Measurements from ENCODE around the gene CYFIP1. TPM values are rescaled to one million over a fixed set of nuclear protein-coding genes. Genes with fewer than 3 reads are reported as not detected.

Gene CYFIP1
- total RNA-seq, 4 donors from 2014 or later: 88.0 to 92.5 (median 90.1) TPM

GRCh38 chr15:22890296-22890695 is 89.9 kb downstream of the CYFIP1 start:
- Histone ChIP-seq H3K27ac (no peak overlapping the region), H3K36me3 (peaks cover 4 to 85% (median 32%) of the 10 kb centered on the region in 3 donors), H3K4me3 (no peak overlapping the region), H3K4me1 (peaks cover 0 to 11% (median 0%) of the 10 kb centered on the region in 3 donors), H3K27me3 (no peaks in the 10 kb centered on the region), H3K9me3 (no peaks in the 10 kb centered on the region)
- WGBS, 2 donors: 90 to 94% methylated on average over 6 to 7 of the region's 11 CpGs
- no peak for TF ChIP-seq POLR2A (IDR thresholded peaks at IDR 0.05)
- intact Hi-C loops (cut with DNase I): no loop called here
- DNase-seq: no peak

GRCh38 chr15:22889146-22889818 is 90.9 kb downstream of the CYFIP1 start:
- TF ChIP-seq POLR2A (IDR thresholded peaks at IDR 0.05): no peak
- TF ChIP-seq CTCF (IDR thresholded peaks at IDR 0.05): no peak
- intact Hi-C loops (cut with DNase I): no loop called here
- WGBS, 2 donors: 93 to 95% methylated on average over 13 to 14 of the region's 14 CpGs
- no peaks in the 10 kb centered on the region for H3K9me3 ChIP-seq
- no peak overlapping the region for H3K27ac ChIP-seq
- H3K27me3 ChIP-seq: no peaks in the 10 kb centered on the region
- peaks cover 0 to under 1% (median 0%) of the 10 kb centered on the region in 3 donors for H3K4me1 ChIP-seq
- no peak for DNase-seq
- peaks cover 4 to 94% (median 32%) of the 10 kb centered on the region in 3 donors for H3K36me3 ChIP-seq
- no peak overlapping the region for H3K4me3 ChIP-seq

- DNase-seq: no peak
- WGBS, 2 donors: 77 to 85% methylated on average over 7 of the region's 9 CpGs
These were observed 91.9 kb downstream of the CYFIP1 start for GRCh38 chr15:22888120-22888859.

GRCh38 chr15:22887157-22887951 is 92.8 kb downstream of the CYFIP1 start:
- WGBS, 2 donors: 84 to 86% methylated on average over 10 to 13 of the region's 14 CpGs

More at GRCh38 chr15:22888120-22888859, 91.9 kb downstream of the CYFIP1 start:
- H3K27ac ChIP-seq: no peak overlapping the region
- intact Hi-C loops (cut with DNase I): no loop called here
- TF ChIP-seq CTCF (IDR thresholded peaks at IDR 0.05): no peak
- no peak for TF ChIP-seq POLR2A (IDR thresholded peaks at IDR 0.05)
- peaks cover 4 to 89% (median 27%) of the 10 kb centered on the region in 3 donors for H3K36me3 ChIP-seq
- H3K4me1 ChIP-seq: no peaks in the 10 kb centered on the region
- no peaks in the 10 kb centered on the region for H3K27me3 ChIP-seq
- no peak overlapping the region for H3K4me3 ChIP-seq
- H3K9me3 ChIP-seq: no peaks in the 10 kb centered on the region

More at GRCh38 chr15:22887157-22887951, 92.8 kb downstream of the CYFIP1 start:
- Histone ChIP-seq H3K4me1 (no peaks in the 10 kb centered on the region), H3K9me3 (no peaks in the 10 kb centered on the region), H3K36me3 (peaks cover 10 to 89% (median 27%) of the 10 kb centered on the region in 3 donors), H3K27me3 (no peaks in the 10 kb centered on the region), H3K27ac (no peak overlapping the region), H3K4me3 (no peak overlapping the region)
- DNase-seq: no peak
- no peak for TF ChIP-seq CTCF (IDR thresholded peaks at IDR 0.05)
- no peak for TF ChIP-seq POLR2A (IDR thresholded peaks at IDR 0.05)
- intact Hi-C loops (cut with DNase I): no loop called here
